Measurements from ENCODE around the gene BACE2.
A peak's percentile ranks its signal among the peaks of the same experiment; 100 is the strongest.

BACE2 gene

GRCh38 chr21:41164981-41165655 lies 2.8 kb upstream of the BACE2 start:
- WGBS, 2 experiments (ENCODE audit: insufficient coverage in 2 of 2): 80 to 87% methylated on average over 7 of the region's 11 CpGs
- H3K4me3 ChIP-seq (ENCODE audit: extremely low read depth, insufficient read depth, low read length, poor library complexity, severe bottlenecking): no peak overlapping the region
- H3K9me3 ChIP-seq (ENCODE audit: control insufficient read depth, low read length): no peaks in the 10 kb centered on the region
- no peak overlapping the region for H3K27ac ChIP-seq (ENCODE audit: low read depth, low read length, severe bottlenecking)
- no peaks in the 10 kb centered on the region for H3K4me1 ChIP-seq (ENCODE audit: control insufficient read depth, insufficient read depth, low read length, poor library complexity, severe bottlenecking)
- H3K36me3 ChIP-seq (ENCODE audit: control insufficient read depth, insufficient read depth, low read length): no peaks in the 10 kb centered on the region

GRCh38 chr21:41166884-41167283 lies 1.1 kb upstream of the BACE2 start:
- peak overlapping the region; percentile 59 for H3K4me3 ChIP-seq (ENCODE audit: extremely low read depth, insufficient read depth, low read length, poor library complexity, severe bottlenecking)
- H3K9me3 ChIP-seq (ENCODE audit: control insufficient read depth, low read length): no peaks in the 10 kb centered on the region
- 19 to 20% methylated on average over 3 to 6 of the region's 14 CpGs for WGBS, 2 experiments (ENCODE audit: insufficient coverage in 2 of 2)
- no peak overlapping the region for H3K27ac ChIP-seq (ENCODE audit: low read depth, low read length, severe bottlenecking)
- no peaks in the 10 kb centered on the region for H3K36me3 ChIP-seq (ENCODE audit: control insufficient read depth, insufficient read depth, low read length)
- H3K4me1 ChIP-seq (ENCODE audit: control insufficient read depth, insufficient read depth, low read length, poor library complexity, severe bottlenecking): no peaks in the 10 kb centered on the region

GRCh38 chr21:41168391-41169257 lies 664 bp downstream of the BACE2 start:
- no peaks in the 10 kb centered on the region for H3K9me3 ChIP-seq (ENCODE audit: control insufficient read depth, low read length)
- no peak overlapping the region for H3K27ac ChIP-seq (ENCODE audit: low read depth, low read length, severe bottlenecking)
- H3K36me3 ChIP-seq (ENCODE audit: control insufficient read depth, insufficient read depth, low read length): no peaks in the 10 kb centered on the region
- H3K4me1 ChIP-seq (ENCODE audit: control insufficient read depth, insufficient read depth, low read length, poor library complexity, severe bottlenecking): no peaks in the 10 kb centered on the region
- 1% methylated on average over 50 to 56 of the region's 75 CpGs for WGBS, 2 experiments (ENCODE audit: insufficient coverage in 2 of 2)
- peak overlapping the region; percentile 59 for H3K4me3 ChIP-seq (ENCODE audit: extremely low read depth, insufficient read depth, low read length, poor library complexity, severe bottlenecking)

GRCh38 chr21:41169258-41169576 lies 1.3 kb downstream of the BACE2 start:
- Histone ChIP-seq H3K27ac (ENCODE audit: low read depth, low read length, severe bottlenecking) (no peak overlapping the region), H3K4me3 (ENCODE audit: extremely low read depth, insufficient read depth, low read length, poor library complexity, severe bottlenecking) (peak overlapping the region; percentile 21), H3K4me1 (ENCODE audit: control insufficient read depth, insufficient read depth, low read length, poor library complexity, severe bottlenecking) (no peaks in the 10 kb centered on the region), H3K36me3 (ENCODE audit: control insufficient read depth, insufficient read depth, low read length) (no peaks in the 10 kb centered on the region), H3K9me3 (ENCODE audit: control insufficient read depth, low read length) (no peaks in the 10 kb centered on the region)
- WGBS, 2 experiments (ENCODE audit: insufficient coverage in 2 of 2): no CpG with 5 or more reads among the region's 3 CpGs

- no peak overlapping the region for H3K27ac ChIP-seq (ENCODE audit: low read depth, low read length, severe bottlenecking)
- no peaks in the 10 kb centered on the region for H3K4me1 ChIP-seq (ENCODE audit: control insufficient read depth, insufficient read depth, low read length, poor library complexity, severe bottlenecking)
- no peaks in the 10 kb centered on the region for H3K36me3 ChIP-seq (ENCODE audit: control insufficient read depth, insufficient read depth, low read length)
- no peak overlapping the region for H3K4me3 ChIP-seq (ENCODE audit: extremely low read depth, insufficient read depth, low read length, poor library complexity, severe bottlenecking)
- 66 to 69% methylated on average over 5 of the region's 6 CpGs for WGBS, 2 experiments (ENCODE audit: insufficient coverage in 2 of 2)
- H3K9me3 ChIP-seq (ENCODE audit: control insufficient read depth, low read length): no peaks in the 10 kb centered on the region
Observed at GRCh38 chr21:41169701-41170100, 1.7 kb downstream of the BACE2 start.

- H3K27ac ChIP-seq (ENCODE audit: low read depth, low read length, severe bottlenecking): no peak overlapping the region
- 0% methylated on average over 1 of the region's 2 CpGs; no CpG with 5 or more reads in 1 of the 2 experiments for WGBS, 2 experiments (ENCODE audit: insufficient coverage in 2 of 2)
- no peak overlapping the region for H3K4me3 ChIP-seq (ENCODE audit: extremely low read depth, insufficient read depth, low read length, poor library complexity, severe bottlenecking)
- H3K9me3 ChIP-seq (ENCODE audit: control insufficient read depth, low read length): no peaks in the 10 kb centered on the region
- no peaks in the 10 kb centered on the region for H3K4me1 ChIP-seq (ENCODE audit: control insufficient read depth, insufficient read depth, low read length, poor library complexity, severe bottlenecking)
- no peaks in the 10 kb centered on the region for H3K36me3 ChIP-seq (ENCODE audit: control insufficient read depth, insufficient read depth, low read length)
Observed at GRCh38 chr21:41170442-41170841, 2.5 kb downstream of the BACE2 start.

- H3K36me3 ChIP-seq (ENCODE audit: control insufficient read depth, insufficient read depth, low read length): no peaks in the 10 kb centered on the region
- H3K4me3 ChIP-seq (ENCODE audit: extremely low read depth, insufficient read depth, low read length, poor library complexity, severe bottlenecking): no peak overlapping the region
- H3K4me1 ChIP-seq (ENCODE audit: control insufficient read depth, insufficient read depth, low read length, poor library complexity, severe bottlenecking): no peaks in the 10 kb centered on the region
- H3K27ac ChIP-seq (ENCODE audit: low read depth, low read length, severe bottlenecking): no peak overlapping the region
- H3K9me3 ChIP-seq (ENCODE audit: control insufficient read depth, low read length): no peaks in the 10 kb centered on the region
- WGBS, 2 experiments (ENCODE audit: insufficient coverage in 2 of 2): 71 to 91% methylated on average over 8 to 10 of the region's 15 CpGs
Observed at GRCh38 chr21:41170859-41171609, 3.1 kb downstream of the BACE2 start.

- no peak overlapping the region for H3K27ac ChIP-seq (ENCODE audit: low read depth, low read length, severe bottlenecking)
- no peaks in the 10 kb centered on the region for H3K36me3 ChIP-seq (ENCODE audit: control insufficient read depth, insufficient read depth, low read length)
- H3K4me1 ChIP-seq (ENCODE audit: control insufficient read depth, insufficient read depth, low read length, poor library complexity, severe bottlenecking): peaks cover 2% of the 10 kb centered on the region
- no peaks in the 10 kb centered on the region for H3K9me3 ChIP-seq (ENCODE audit: control insufficient read depth, low read length)
- H3K4me3 ChIP-seq (ENCODE audit: extremely low read depth, insufficient read depth, low read length, poor library complexity, severe bottlenecking): no peak overlapping the region
- whole genome bisulfite sequencing, 2 experiments (ENCODE audit: insufficient coverage in 2 of 2): 90 to 100% methylated on average over 4 to 5 of the region's 6 CpGs
Observed at GRCh38 chr21:41175080-41175479, 7.1 kb downstream of the BACE2 start.

- no peak overlapping the region for H3K27ac ChIP-seq (ENCODE audit: low read depth, low read length, severe bottlenecking)
- H3K4me1 ChIP-seq (ENCODE audit: control insufficient read depth, insufficient read depth, low read length, poor library complexity, severe bottlenecking): peaks cover 2% of the 10 kb centered on the region
- no peak overlapping the region for H3K4me3 ChIP-seq (ENCODE audit: extremely low read depth, insufficient read depth, low read length, poor library complexity, severe bottlenecking)
- no peaks in the 10 kb centered on the region for H3K36me3 ChIP-seq (ENCODE audit: control insufficient read depth, insufficient read depth, low read length)
- peaks cover 5% of the 10 kb centered on the region for H3K9me3 ChIP-seq (ENCODE audit: control insufficient read depth, low read length)
- 90 to 93% methylated on average over 2 of the region's 3 CpGs for WGBS, 2 experiments (ENCODE audit: insufficient coverage in 2 of 2)
Observed at GRCh38 chr21:41176846-41177245, 8.9 kb downstream of the BACE2 start.

- Histone ChIP-seq H3K27ac (ENCODE audit: low read depth, low read length, severe bottlenecking) (no peak overlapping the region), H3K4me3 (ENCODE audit: extremely low read depth, insufficient read depth, low read length, poor library complexity, severe bottlenecking) (no peak overlapping the region), H3K36me3 (ENCODE audit: control insufficient read depth, insufficient read depth, low read length) (no peaks in the 10 kb centered on the region), H3K9me3 (ENCODE audit: control insufficient read depth, low read length) (peaks cover 12% of the 10 kb centered on the region), H3K4me1 (ENCODE audit: control insufficient read depth, insufficient read depth, low read length, poor library complexity, severe bottlenecking) (peaks cover 8% of the 10 kb centered on the region)
- 94 to 100% methylated on average over 1 to 2 of the region's 4 CpGs for WGBS, 2 experiments (ENCODE audit: insufficient coverage in 2 of 2)
Observed at GRCh38 chr21:41180752-41181151, 12.8 kb downstream of the BACE2 start.
